H1 (cell line): ENCODE measurements around the gene SEC22B. TPM values are rescaled to one million over a fixed set of nuclear protein-coding genes. Genes with fewer than 3 reads are reported as not detected.

ENCODE experiments used
- ASH2L ChIP-seq: fragments of 200-600, 300-600 bp; sonication (generic); IDR thresholded peaks from one replicate; pipeline ENCODE4 v1.7.1; 2017; ENCODE audit warnings: low read length
- EZH2 ChIP-seq: fragments of 200-600 bp; sonication (generic); IDR thresholded peaks from 2 replicates; pipeline ENCODE4 v1.7.1; 2012; ENCODE audit warnings: low read depth, mild to moderate bottlenecking, moderate library complexity, low read length, inconsistent platforms; ENCODE audit not compliant: severe bottlenecking
- GABPA ChIP-seq: IDR thresholded peaks from 2 replicates; pipeline ENCODE4 v1.6.1; 2011; ENCODE audit warnings: mild to moderate bottlenecking, low read length, moderate library complexity, borderline replicate concordance; ENCODE audit not compliant: insufficient read depth
- RBBP5 ChIP-seq: IDR thresholded peaks from 2 replicates; pipeline ENCODE4 v1.7.1; 2012; ENCODE audit warnings: low read depth, mild to moderate bottlenecking, inconsistent platforms, low read length, moderate library complexity, borderline replicate concordance
- SP1 ChIP-seq: IDR thresholded peaks from 2 replicates; pipeline ENCODE4 v1.6.1; 2011; ENCODE audit warnings: low read depth, low read length
- SP4 ChIP-seq: IDR thresholded peaks from 2 replicates; pipeline ENCODE4 v1.6.1; 2012; ENCODE audit warnings: low read length, inconsistent platforms
- SUZ12 ChIP-seq: fragments of 200-600 bp; sonication (generic); IDR thresholded peaks from 2 replicates; pipeline ENCODE4 v1.6.1; 2012; ENCODE audit warnings: mild to moderate bottlenecking, inconsistent platforms, low read length, moderate library complexity, mixed read lengths
- TBP ChIP-seq: IDR thresholded peaks from 2 replicates; pipeline ENCODE4 v1.6.1; 2011; ENCODE audit warnings: low read depth, low read length, improper control_type of control experiment
- YY1 ChIP-seq: IDR thresholded peaks from 2 replicates; pipeline ENCODE4 v1.6.1; 2011; ENCODE audit warnings: low read depth, mild to moderate bottlenecking, low read length
- polyA plus RNA-seq, 7 experiments: library from polyadenylated mRNA; depleted of rRNA in 3 of 7; stranded (reverse) in 5 of 7; unstranded in 2 of 7; fragments of >200 nt in 5 of 7; fragments of 200-250 nt in 2 of 7; gene quantifications; 1 replicate in 5 of 7; 2 replicates in 1 of 7; 4 replicates in 1 of 7; pipeline versions ENCODE4 v1.2.1 to v1.2.3, GENCODE V29; 2011 to 2013; ENCODE audit warnings: missing spikeins in 2 of 7, mixed read lengths in 2 of 7
- total RNA-seq: library from RNA; stranded (reverse); fragmentation: NEBNext Ultra II Directional; extraction: Animal tissue kit (Norgen Biotek cat#: 25700); gene quantifications from 2 replicates; pipeline ENCODE4 v1.2.1, GENCODE V29; 2021
- TF ChIP-seq, protein P1 (sequence below): fragments of 300-600 bp; sonication (generic); IDR thresholded peaks from 2 replicates; pipeline ENCODE4 v1.7.1; 2012; ENCODE audit warnings: low read length, moderate library complexity, mild to moderate bottlenecking, inconsistent platforms; ENCODE audit not compliant: insufficient replicate concordance

SEC22B gene
- total and polyA plus RNA-seq, 2 of the 8 experiments (the other 6 are each of a cell fraction or from before 2014, with no cell fraction given), result 5.6 to 11.6 TPM

DNA sequence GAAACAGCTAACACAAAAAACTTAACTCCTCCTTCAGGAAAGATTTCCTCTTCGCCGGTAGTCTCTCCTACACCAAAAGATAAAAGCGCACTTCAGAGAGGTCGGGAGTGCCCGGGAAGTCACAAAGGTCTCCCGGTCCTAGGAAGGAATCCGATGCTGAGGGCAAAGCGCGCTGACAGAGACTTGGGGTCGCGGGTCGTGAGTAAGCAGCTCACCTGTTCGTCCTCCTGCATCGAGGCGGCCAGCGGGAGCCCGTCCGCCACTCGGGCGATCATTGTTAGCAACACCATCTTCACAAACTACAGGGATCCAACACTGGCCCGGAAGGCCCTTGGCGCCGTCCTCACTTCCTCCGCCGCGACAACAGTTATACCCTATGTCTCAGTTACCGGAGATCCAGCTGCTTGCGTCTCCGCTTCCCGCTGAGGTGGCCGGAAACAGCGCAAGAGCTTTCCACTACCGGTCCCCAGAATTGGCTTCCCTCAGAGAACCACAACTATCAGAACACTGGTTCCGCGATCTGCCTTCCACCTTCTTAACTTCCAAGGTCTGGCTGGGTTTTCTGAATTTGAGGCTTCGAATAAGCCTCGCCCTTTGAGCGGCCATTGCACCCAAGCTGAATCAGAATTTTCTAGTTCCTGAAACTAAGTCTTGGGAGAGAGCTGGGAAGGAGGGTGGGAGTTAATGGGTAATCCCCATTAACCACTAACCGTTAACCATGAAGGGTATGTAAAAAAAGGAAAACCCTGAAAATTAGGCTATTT lies at the start of gene SEC22B (continued):
- TF ChIP-seq, protein P1, sequence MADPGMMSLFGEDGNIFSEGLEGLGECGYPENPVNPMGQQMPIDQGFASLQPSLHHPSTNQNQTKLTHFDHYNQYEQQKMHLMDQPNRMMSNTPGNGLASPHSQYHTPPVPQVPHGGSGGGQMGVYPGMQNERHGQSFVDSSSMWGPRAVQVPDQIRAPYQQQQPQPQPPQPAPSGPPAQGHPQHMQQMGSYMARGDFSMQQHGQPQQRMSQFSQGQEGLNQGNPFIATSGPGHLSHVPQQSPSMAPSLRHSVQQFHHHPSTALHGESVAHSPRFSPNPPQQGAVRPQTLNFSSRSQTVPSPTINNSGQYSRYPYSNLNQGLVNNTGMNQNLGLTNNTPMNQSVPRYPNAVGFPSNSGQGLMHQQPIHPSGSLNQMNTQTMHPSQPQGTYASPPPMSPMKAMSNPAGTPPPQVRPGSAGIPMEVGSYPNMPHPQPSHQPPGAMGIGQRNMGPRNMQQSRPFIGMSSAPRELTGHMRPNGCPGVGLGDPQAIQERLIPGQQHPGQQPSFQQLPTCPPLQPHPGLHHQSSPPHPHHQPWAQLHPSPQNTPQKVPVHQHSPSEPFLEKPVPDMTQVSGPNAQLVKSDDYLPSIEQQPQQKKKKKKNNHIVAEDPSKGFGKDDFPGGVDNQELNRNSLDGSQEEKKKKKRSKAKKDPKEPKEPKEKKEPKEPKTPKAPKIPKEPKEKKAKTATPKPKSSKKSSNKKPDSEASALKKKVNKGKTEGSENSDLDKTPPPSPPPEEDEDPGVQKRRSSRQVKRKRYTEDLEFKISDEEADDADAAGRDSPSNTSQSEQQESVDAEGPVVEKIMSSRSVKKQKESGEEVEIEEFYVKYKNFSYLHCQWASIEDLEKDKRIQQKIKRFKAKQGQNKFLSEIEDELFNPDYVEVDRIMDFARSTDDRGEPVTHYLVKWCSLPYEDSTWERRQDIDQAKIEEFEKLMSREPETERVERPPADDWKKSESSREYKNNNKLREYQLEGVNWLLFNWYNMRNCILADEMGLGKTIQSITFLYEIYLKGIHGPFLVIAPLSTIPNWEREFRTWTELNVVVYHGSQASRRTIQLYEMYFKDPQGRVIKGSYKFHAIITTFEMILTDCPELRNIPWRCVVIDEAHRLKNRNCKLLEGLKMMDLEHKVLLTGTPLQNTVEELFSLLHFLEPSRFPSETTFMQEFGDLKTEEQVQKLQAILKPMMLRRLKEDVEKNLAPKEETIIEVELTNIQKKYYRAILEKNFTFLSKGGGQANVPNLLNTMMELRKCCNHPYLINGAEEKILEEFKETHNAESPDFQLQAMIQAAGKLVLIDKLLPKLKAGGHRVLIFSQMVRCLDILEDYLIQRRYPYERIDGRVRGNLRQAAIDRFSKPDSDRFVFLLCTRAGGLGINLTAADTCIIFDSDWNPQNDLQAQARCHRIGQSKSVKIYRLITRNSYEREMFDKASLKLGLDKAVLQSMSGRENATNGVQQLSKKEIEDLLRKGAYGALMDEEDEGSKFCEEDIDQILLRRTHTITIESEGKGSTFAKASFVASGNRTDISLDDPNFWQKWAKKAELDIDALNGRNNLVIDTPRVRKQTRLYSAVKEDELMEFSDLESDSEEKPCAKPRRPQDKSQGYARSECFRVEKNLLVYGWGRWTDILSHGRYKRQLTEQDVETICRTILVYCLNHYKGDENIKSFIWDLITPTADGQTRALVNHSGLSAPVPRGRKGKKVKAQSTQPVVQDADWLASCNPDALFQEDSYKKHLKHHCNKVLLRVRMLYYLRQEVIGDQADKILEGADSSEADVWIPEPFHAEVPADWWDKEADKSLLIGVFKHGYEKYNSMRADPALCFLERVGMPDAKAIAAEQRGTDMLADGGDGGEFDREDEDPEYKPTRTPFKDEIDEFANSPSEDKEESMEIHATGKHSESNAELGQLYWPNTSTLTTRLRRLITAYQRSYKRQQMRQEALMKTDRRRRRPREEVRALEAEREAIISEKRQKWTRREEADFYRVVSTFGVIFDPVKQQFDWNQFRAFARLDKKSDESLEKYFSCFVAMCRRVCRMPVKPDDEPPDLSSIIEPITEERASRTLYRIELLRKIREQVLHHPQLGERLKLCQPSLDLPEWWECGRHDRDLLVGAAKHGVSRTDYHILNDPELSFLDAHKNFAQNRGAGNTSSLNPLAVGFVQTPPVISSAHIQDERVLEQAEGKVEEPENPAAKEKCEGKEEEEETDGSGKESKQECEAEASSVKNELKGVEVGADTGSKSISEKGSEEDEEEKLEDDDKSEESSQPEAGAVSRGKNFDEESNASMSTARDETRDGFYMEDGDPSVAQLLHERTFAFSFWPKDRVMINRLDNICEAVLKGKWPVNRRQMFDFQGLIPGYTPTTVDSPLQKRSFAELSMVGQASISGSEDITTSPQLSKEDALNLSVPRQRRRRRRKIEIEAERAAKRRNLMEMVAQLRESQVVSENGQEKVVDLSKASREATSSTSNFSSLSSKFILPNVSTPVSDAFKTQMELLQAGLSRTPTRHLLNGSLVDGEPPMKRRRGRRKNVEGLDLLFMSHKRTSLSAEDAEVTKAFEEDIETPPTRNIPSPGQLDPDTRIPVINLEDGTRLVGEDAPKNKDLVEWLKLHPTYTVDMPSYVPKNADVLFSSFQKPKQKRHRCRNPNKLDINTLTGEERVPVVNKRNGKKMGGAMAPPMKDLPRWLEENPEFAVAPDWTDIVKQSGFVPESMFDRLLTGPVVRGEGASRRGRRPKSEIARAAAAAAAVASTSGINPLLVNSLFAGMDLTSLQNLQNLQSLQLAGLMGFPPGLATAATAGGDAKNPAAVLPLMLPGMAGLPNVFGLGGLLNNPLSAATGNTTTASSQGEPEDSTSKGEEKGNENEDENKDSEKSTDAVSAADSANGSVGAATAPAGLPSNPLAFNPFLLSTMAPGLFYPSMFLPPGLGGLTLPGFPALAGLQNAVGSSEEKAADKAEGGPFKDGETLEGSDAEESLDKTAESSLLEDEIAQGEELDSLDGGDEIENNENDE, result peak; percentile 75
- peak; percentile 80 for TF ChIP-seq SP1
- peak; percentile 88 for TF ChIP-seq YY1
- TF ChIP-seq SUZ12, result no peak
- TF ChIP-seq EZH2, result no peak
- TF ChIP-seq GABPA, result peak; percentile 98
- TF ChIP-seq SP4, result peak; percentile 77
- peak; percentile 90 for TF ChIP-seq TBP
- 0 out of 2 replicates have a peak, but pooled peaks have one; percentile 73 for TF ChIP-seq RBBP5
- TF ChIP-seq ASH2L, result peak; percentile 97
